Aorta (tissue), 5 donors: ENCODE results near the gene FECH. TPM values are rescaled to one million over a fixed set of nuclear protein-coding genes. Genes with fewer than 3 reads are reported as not detected.

Source experiments
- ATAC-seq: fragments of 200-7000 bp; cut with Tn5 transposase; one replicate; pipeline ENCODE4 v1.9.1; 2022; ENCODE audit warnings: moderate library complexity; ENCODE audit not compliant: low FRiP score
- DNase-seq, 2 donors: peaks; one replicate each; pipeline ENCODE4 v3.0.0-alpha.2; 2020
- H3K27ac ChIP-seq, 2 donors: one replicate each; pipeline ENCODE4 v1.5.1; 2013; ENCODE audit warnings: low read length in 2 of 2, mild to moderate bottlenecking in 2 of 2, moderate library complexity in 2 of 2, control low read depth in 1 of 2, inconsistent platforms in 1 of 2, low read depth in 1 of 2
- H3K27me3 ChIP-seq, 2 donors: one replicate each; pipeline ENCODE4 v1.6.1; 2013; ENCODE audit warnings: control low read depth in 1 of 2, low read length in 1 of 2, mild to moderate bottlenecking in 1 of 2, moderate library complexity in 1 of 2; ENCODE audit not compliant: insufficient read depth in 2 of 2, control insufficient read depth in 1 of 2
- H3K36me3 ChIP-seq, 2 donors: one replicate each; pipeline ENCODE4 v1.6.1; 2013; ENCODE audit warnings: control low read depth in 1 of 2, low read length in 1 of 2, mild to moderate bottlenecking in 1 of 2; ENCODE audit not compliant: insufficient read depth in 2 of 2, control insufficient read depth in 1 of 2
- H3K4me1 ChIP-seq, 2 donors: one replicate each; pipeline ENCODE4 v1.6.1; 2013; ENCODE audit warnings: low read length in 2 of 2, control low read depth in 1 of 2, mild to moderate bottlenecking in 1 of 2, moderate library complexity in 1 of 2; ENCODE audit not compliant: insufficient read depth in 2 of 2, control insufficient read depth in 1 of 2
- H3K4me3 ChIP-seq, 2 donors: one replicate each; pipeline ENCODE4 v1.5.1; 2013; ENCODE audit warnings: low read length in 2 of 2, control low read depth in 1 of 2, mild to moderate bottlenecking in 1 of 2
- H3K9me3 ChIP-seq: one replicate; pipeline ENCODE4 v1.6.1; 2013; ENCODE audit warnings: mild to moderate bottlenecking, low read length; ENCODE audit not compliant: control insufficient read depth
- WGBS, 2 donors: extraction: QIAGEN DNeasy Blood & Tissue Kit; methylation state at CpG; one replicate each; pipeline ENCODE4 v1.1.7; 2013; 5-methylcytosine and 5-hydroxymethylcytosine counted together
- intact Hi-C, 2 donors: fragments of 100-400 bp; cut with DNase I; formaldehyde crosslinking; loops; one replicate each; pipeline versions ENCODE4 v1.14.2 to v1.15.0; 2022
- polyA plus RNA-seq, 2 donors: library from polyadenylated mRNA; stranded (reverse); fragments of 200-250 nt; gene quantifications; one replicate each; pipeline ENCODE4 v1.2.3, GENCODE V29; 2013
- total RNA-seq, 2 donors: library from RNA; stranded (reverse); fragmentation: NEBNext Ultra II Directional; extraction: Animal tissue kit (Norgen Biotek cat#: 25700); gene quantifications; one replicate each; pipeline ENCODE4 v1.2.1, GENCODE V29; 2021
- donor health status: healthy with polysubstance abuse.
- donor health status: Bipolar disorder and iron deficiency.
- donor health status: DM: no; HTN: no; CAD: no.
- donor health status: DM: no; HTN: no; CAD: no.
- donor health status: DM: yes; HTN: yes; CAD: no.

FECH gene
- total and polyA plus RNA-seq, 4 donors = 11.7 to 21.9 (median 13.6) TPM

- H3K36me3 ChIP-seq = no peaks in the 10 kb centered on the region
- no peaks in the 10 kb centered on the region for H3K27me3 ChIP-seq
- H3K9me3 ChIP-seq = no peaks in the 10 kb centered on the region
- no peak overlapping the region for H3K4me3 ChIP-seq
- no peaks in the 10 kb centered on the region for H3K4me1 ChIP-seq
- ATAC-seq = no peak
- no peak overlapping the region for H3K27ac ChIP-seq
- 47 to 52% methylated on average over 8 of the region's 8 CpGs for WGBS, 2 donors
- intact Hi-C loops = no loop called here
- no peak for DNase-seq
Observed at GRCh38 chr18:57544936-57545660, 41.4 kb downstream of the FECH start.

- Histone ChIP-seq H3K4me1 (no peaks in the 10 kb centered on the region), H3K27me3 (no peaks in the 10 kb centered on the region), H3K9me3 (no peaks in the 10 kb centered on the region), H3K36me3 (no peaks in the 10 kb centered on the region), H3K27ac (no peak overlapping the region), H3K4me3 (no peak overlapping the region)
- 77 to 81% methylated on average over 8 of the region's 8 CpGs for WGBS, 2 donors
- no peak for DNase-seq
- no peak for ATAC-seq
- intact Hi-C loops = no loop called here
Observed at GRCh38 chr18:57543560-57543959, 42.9 kb downstream of the FECH start.

DNA sequence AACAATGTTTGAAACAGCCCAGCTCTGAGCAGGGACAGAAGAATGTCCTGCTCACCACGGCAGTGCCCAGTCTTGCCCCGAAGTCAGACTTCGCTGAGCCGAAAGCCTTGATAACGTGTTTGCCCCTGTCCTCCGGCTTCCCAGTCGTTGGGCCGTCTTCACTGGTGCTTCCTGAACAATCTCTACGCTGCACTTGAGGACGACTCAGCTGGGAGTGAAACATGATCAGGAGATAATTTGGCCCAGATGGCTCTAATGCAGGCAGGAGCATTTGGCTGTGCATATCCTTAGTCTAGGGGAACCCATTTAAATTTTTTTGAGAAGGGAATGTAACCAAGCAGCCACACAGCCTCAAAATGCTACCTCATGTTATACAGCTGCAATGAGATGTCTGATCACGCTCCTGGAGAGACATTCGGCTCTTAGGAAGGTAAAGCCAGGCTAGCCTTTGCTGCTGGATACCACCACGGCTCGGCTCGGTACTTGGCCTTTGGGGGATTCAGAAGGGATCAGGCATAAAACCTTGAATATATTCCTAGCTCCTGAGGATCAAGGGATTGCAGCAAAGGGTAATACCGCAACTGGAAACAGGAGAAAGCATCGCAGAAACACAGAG lies 43.6 kb downstream of the FECH start:
- no peaks in the 10 kb centered on the region for H3K9me3 ChIP-seq
- WGBS, 2 donors = 63 to 70% methylated on average over 17 of the region's 17 CpGs

GRCh38 chr18:57542126-57542525 lies 44.4 kb downstream of the FECH start:
- WGBS, 2 donors = 28 to 32% methylated on average over 4 of the region's 4 CpGs
- ATAC-seq = no peak
- intact Hi-C loops = no loop called here

More for the DNA sequence above, 43.6 kb downstream of the FECH start:
- H3K4me1 ChIP-seq = no peaks in the 10 kb centered on the region
- DNase-seq (no peak), ATAC-seq (no peak)
- H3K27ac ChIP-seq = no peak overlapping the region
- intact Hi-C loops = no loop called here
- H3K36me3 ChIP-seq = no peaks in the 10 kb centered on the region
- no peak overlapping the region for H3K4me3 ChIP-seq
- no peaks in the 10 kb centered on the region for H3K27me3 ChIP-seq

DNA sequence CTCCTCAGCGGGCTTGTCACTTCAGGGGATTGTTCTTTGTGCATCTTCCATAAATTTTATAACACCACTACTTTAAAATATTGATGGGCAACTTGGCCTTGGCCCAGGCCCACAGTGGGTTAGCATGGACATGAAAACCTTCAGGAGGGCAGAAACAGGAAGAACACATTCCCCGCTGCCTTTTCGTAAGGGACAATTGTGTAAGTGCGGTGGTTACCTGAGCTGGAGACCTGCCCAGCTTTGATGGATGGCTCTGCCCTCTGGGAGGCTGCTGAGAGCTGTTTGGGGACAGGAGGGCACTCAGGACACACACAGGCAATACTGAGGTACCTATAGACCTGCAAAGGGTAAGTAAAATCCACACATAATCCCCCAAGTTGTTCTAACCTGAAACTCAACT lies 46.8 kb downstream of the FECH start:
- H3K9me3 ChIP-seq = no peaks in the 10 kb centered on the region
- DNase-seq (no peak), ATAC-seq (no peak)
- H3K36me3 ChIP-seq = no peaks in the 10 kb centered on the region
- intact Hi-C loops = no loop called here
- H3K27me3 ChIP-seq = no peaks in the 10 kb centered on the region
- WGBS, 2 donors = 93 to 94% methylated on average over 4 of the region's 4 CpGs
- no peaks in the 10 kb centered on the region for H3K4me1 ChIP-seq
- no peak overlapping the region for H3K27ac ChIP-seq
- H3K4me3 ChIP-seq = no peak overlapping the region

More at GRCh38 chr18:57542126-57542525, 44.4 kb downstream of the FECH start:
- no peaks in the 10 kb centered on the region for H3K9me3 ChIP-seq
- H3K4me3 ChIP-seq = no peak overlapping the region
- no peak for DNase-seq
- H3K4me1 ChIP-seq = no peaks in the 10 kb centered on the region
- H3K27ac ChIP-seq = no peak overlapping the region
- H3K36me3 ChIP-seq = no peaks in the 10 kb centered on the region
- no peaks in the 10 kb centered on the region for H3K27me3 ChIP-seq

DNA sequence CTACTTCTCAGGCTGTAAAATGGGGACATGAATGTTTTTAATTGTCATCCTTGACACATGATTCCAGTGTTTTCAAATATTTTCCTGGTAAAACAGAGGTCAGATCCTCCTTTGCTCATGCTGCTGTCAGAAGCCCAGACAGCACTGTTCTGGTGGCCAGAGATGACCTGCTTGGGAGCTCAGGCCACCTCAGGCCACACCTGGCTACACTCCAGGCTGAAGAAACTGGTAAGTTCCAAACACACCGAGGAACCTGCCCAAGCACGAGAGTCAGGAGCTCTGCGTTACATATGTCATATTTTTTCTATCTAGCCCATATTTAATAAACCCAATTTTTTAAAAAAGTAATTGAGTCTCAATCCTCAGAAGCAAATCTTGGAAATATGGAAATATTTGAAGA lies 47.9 kb downstream of the FECH start:
- intact Hi-C loops = no loop called here
- no peaks in the 10 kb centered on the region for H3K4me1 ChIP-seq
- DNase-seq (no peak), ATAC-seq (no peak)
- H3K4me3 ChIP-seq = no peak overlapping the region
- 85 to 88% methylated on average over 3 of the region's 3 CpGs for WGBS, 2 donors
- no peaks in the 10 kb centered on the region for H3K27me3 ChIP-seq
- no peak overlapping the region for H3K27ac ChIP-seq
- no peaks in the 10 kb centered on the region for H3K9me3 ChIP-seq
- no peaks in the 10 kb centered on the region for H3K36me3 ChIP-seq

DNA sequence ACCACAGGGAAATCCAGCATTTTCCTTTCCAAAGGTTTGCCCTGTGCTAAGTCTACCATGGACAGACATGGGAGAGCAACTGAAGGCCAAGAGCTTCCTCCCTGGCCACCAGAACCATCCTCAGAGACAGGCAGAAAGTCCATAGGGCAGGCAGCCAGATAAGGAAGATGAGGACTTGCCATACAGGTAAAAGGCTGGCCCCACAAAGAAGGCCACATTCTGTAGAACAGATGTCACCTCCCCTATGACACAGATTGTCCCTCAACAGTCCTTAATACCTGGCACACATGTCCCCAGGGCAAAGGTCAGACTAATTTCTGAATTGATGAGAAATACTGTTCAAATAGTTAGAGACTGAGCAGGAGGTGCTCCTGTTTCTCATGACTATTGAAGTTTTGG lies 52.0 kb downstream of the FECH start:
- no peak overlapping the region for H3K4me3 ChIP-seq
- DNase-seq = no peak
- intact Hi-C loops = no loop called here
- no peaks in the 10 kb centered on the region for H3K27me3 ChIP-seq
- no peak overlapping the region for H3K27ac ChIP-seq
- H3K9me3 ChIP-seq = no peaks in the 10 kb centered on the region
- H3K4me1 ChIP-seq = no peaks in the 10 kb centered on the region
- no peak for ATAC-seq
- H3K36me3 ChIP-seq = no peaks in the 10 kb centered on the region

- intact Hi-C loops = no loop called here
- H3K4me3 ChIP-seq = no peak overlapping the region
- no peaks in the 10 kb centered on the region for H3K9me3 ChIP-seq
- H3K36me3 ChIP-seq = no peaks in the 10 kb centered on the region
- 73% methylated on average over 4 of the region's 4 CpGs for WGBS, 2 donors
- no peaks in the 10 kb centered on the region for H3K27me3 ChIP-seq
- H3K4me1 ChIP-seq = no peaks in the 10 kb centered on the region
- no peak for ATAC-seq
- no peak for DNase-seq
- no peak overlapping the region for H3K27ac ChIP-seq
Observed at GRCh38 chr18:57533868-57534510, 52.5 kb downstream of the FECH start.
